GM12872 (cell line): ENCODE data around the gene FAM170B.

ENCODE experiments used
- CTCF ChIP-seq: IDR thresholded peaks from 3 replicates; pipeline ENCODE4 v1.5.1; 2011; ENCODE audit warnings: low read depth, mild to moderate bottlenecking, low read length, moderate library complexity; ENCODE audit not compliant: insufficient read depth

FAM170B gene

GRCh38 chr10:49083261-49083660 is 50.6 kb downstream of the FAM170B start:
- TF ChIP-seq CTCF = no peak

GRCh38 chr10:49082766-49083165 is 51.1 kb downstream of the FAM170B start:
- no peak for TF ChIP-seq CTCF

- TF ChIP-seq CTCF = no peak
Observed at GRCh38 chr10:49081547-49082275, 52.1 kb downstream of the FAM170B start.
